Mesendoderm (in vitro differentiated cells): ENCODE results near the gene UBALD1.
"Not testable (repeated sequence)": the region's sequence is repeated elsewhere in the genome, so short reads cannot be mapped to it uniquely, and the experiment has no call there.

ENCODE experiments used
- DNase-seq: peaks from one replicate; pipeline ENCODE4 v3.0.0; 2013
- H2AK5ac ChIP-seq: 2 replicates; pipeline ENCODE4 v1.6.1; 2013; ENCODE audit warnings: low read length, inconsistent platforms
- H2BK120ac ChIP-seq: 2 replicates; pipeline ENCODE4 v1.6.1; 2013; ENCODE audit warnings: low read depth, mild to moderate bottlenecking, low read length, moderate library complexity, mixed read lengths
- H2BK15ac ChIP-seq: replicated peaks from 2 replicates; pipeline ENCODE4 v1.6.1; 2013; ENCODE audit warnings: low read depth, mild to moderate bottlenecking, moderate library complexity
- H2BK5ac ChIP-seq: 2 replicates; pipeline ENCODE4 v1.6.1; 2013; ENCODE audit warnings: low read length, inconsistent platforms
- H3K18ac ChIP-seq: 2 replicates; pipeline ENCODE4 v1.6.1; 2013; ENCODE audit warnings: mild to moderate bottlenecking, low read length, mixed read lengths
- H3K23ac ChIP-seq: one replicate; pipeline ENCODE4 v1.6.1; 2013; ENCODE audit warnings: low read length
- H3K27ac ChIP-seq: 2 replicates; pipeline ENCODE4 v1.5.1; 2013; ENCODE audit warnings: low read depth, mild to moderate bottlenecking, inconsistent platforms, low read length, moderate library complexity
- H3K27me3 ChIP-seq: 2 replicates; pipeline ENCODE4 v1.6.1; 2013; ENCODE audit warnings: low read length, control low read depth, mild to moderate bottlenecking, inconsistent platforms; ENCODE audit not compliant: insufficient read depth, poor library complexity
- H3K36me3 ChIP-seq: 2 replicates; pipeline ENCODE4 v1.6.1; 2013; ENCODE audit warnings: low read length, inconsistent platforms; ENCODE audit not compliant: control insufficient read depth, insufficient read depth
- H3K4ac ChIP-seq: one replicate; pipeline ENCODE4 v1.6.1; 2013; ENCODE audit warnings: low read depth, mild to moderate bottlenecking, low read length, moderate library complexity
- H3K4me1 ChIP-seq: 2 replicates; pipeline ENCODE4 v1.6.1; 2013; ENCODE audit warnings: low read depth, low read length, inconsistent platforms; ENCODE audit not compliant: control insufficient read depth
- H3K4me2 ChIP-seq: 2 replicates; pipeline ENCODE4 v1.6.1; 2013; ENCODE audit warnings: low read length
- H3K4me3 ChIP-seq: 2 replicates; pipeline ENCODE4 v1.5.1; 2013; ENCODE audit warnings: mild to moderate bottlenecking, low read length
- H3K56ac ChIP-seq: one replicate; pipeline ENCODE4 v1.6.1; 2013; ENCODE audit warnings: low read length
- H3K79me1 ChIP-seq: 2 replicates; pipeline ENCODE4 v1.6.1; 2013; ENCODE audit warnings: low read length, inconsistent platforms
- H3K79me2 ChIP-seq: 2 replicates; pipeline ENCODE4 v1.6.1; 2013; ENCODE audit warnings: mild to moderate bottlenecking, low read length; ENCODE audit not compliant: control insufficient read depth, insufficient read depth
- H3K9ac ChIP-seq: 2 replicates; pipeline ENCODE4 v1.6.1; 2013; ENCODE audit warnings: low read length, inconsistent platforms
- H4K5ac ChIP-seq: one replicate; pipeline ENCODE4 v1.6.1; 2013; ENCODE audit warnings: low read length
- H4K8ac ChIP-seq: one replicate; pipeline ENCODE4 v1.6.1; 2013; ENCODE audit warnings: low read depth, mild to moderate bottlenecking, control low read depth, low read length, moderate library complexity
- WGBS: extraction: QIAGEN DNeasy Blood & Tissue Kit; methylation state at CpG from one replicate; pipeline ENCODE4 v1.1.7; 2013; ENCODE audit warnings: low lambda C conversion rate, missing lambda C conversion rate; ENCODE audit not compliant: insufficient coverage; ENCODE audit errors: extremely low coverage; 5-methylcytosine and 5-hydroxymethylcytosine counted together

The UBALD1 gene

DNA sequence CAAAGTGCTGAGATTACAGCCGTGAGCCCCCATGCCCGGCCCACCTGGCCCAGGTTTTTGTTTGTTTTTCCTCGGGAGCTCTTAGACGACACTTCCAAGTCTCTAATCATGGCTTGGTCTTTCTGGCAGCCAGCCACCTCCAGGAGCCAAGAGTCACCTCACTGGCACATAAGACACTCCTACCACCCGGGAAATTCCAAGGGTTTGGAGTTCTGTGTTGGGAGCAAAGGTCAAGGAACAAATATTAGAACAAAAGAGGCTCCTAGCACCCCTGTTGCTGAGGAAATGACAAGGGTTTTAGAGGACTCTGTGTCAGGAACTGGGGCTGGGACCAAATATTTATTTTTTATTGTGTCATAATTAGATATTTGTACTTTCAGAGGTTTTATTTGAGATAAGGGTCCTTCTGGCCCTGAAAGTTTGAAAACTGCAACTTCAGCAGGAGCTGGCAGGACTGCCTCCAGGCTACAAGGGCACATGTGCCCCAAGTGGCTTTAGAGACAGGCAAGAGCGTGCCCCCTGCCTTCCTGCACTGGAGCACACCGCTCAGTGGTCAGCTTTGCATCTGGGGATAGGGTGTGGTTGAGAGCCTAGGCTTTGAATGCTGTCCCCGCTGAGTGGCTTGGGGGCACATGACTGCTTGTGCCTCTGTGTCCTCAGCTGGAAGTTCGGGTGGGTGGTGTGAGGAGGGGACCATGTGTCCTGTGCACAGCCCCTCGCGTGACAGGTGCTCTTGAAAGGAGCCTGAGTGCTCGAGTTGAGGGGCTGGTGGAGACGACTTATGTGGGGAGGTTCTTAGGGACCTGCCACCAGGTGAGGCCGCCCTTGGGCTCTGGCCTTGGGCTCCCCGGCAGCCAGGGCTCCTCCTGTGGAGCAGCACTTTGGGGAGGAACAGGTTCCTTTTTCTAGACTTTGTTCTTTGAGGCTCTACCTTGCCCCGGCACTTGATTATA lies 39.6 kb upstream of the UBALD1 start:
- Histone ChIP-seq H3K4me2 (no peak overlapping the region), H2BK15ac (no peak overlapping the region), H3K56ac (no peak overlapping the region), H3K23ac (no peak overlapping the region), H3K4ac (no peak overlapping the region), H3K4me3 (no peak overlapping the region), H2AK5ac (no peak overlapping the region), H3K27me3 (no peaks in the 10 kb centered on the region), H3K9ac (no peak overlapping the region), H3K79me2 (no peaks in the 10 kb centered on the region), H3K4me1 (no peaks in the 10 kb centered on the region), H4K8ac (no peak overlapping the region), H4K5ac (no peak overlapping the region), H3K27ac (no peak overlapping the region), H3K79me1 (no peaks in the 10 kb centered on the region), H3K18ac (no peak overlapping the region), H2BK120ac (no peak overlapping the region), H2BK5ac (no peak overlapping the region), H3K36me3 (no peaks in the 10 kb centered on the region)
- no peak for DNase-seq
- no CpG with 5 or more reads among the region's 16 CpGs for WGBS

DNA sequence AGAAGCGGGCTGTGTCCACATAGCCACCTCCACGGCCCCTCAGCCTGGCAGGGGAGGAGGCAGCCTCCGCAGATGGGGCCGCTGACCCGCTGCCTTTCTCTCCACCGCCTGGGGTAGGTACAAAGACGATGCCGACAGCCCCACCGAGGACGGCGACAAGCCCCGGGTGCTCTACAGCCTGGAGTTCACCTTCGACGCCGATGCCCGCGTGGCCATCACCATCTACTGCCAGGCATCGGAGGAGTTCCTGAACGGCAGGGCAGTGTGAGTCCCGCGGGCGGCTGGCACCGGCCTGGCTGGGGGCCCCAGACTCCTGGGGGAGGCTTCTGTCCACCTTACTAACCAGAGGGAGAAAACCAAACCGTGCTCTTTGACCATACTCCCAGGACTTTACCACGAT lies 37.9 kb upstream of the UBALD1 start:
- no peak overlapping the region for H2BK120ac ChIP-seq
- H3K4me2 ChIP-seq: no peak overlapping the region
- no peak overlapping the region for H3K27ac ChIP-seq
- peaks cover under 1% of the 10 kb centered on the region for H3K79me1 ChIP-seq
- H3K56ac ChIP-seq: no peak overlapping the region
- no peak overlapping the region for H4K8ac ChIP-seq
- H2BK5ac ChIP-seq: no peak overlapping the region
- no peak overlapping the region for H3K23ac ChIP-seq
- H3K4me3 ChIP-seq: no peak overlapping the region
- DNase-seq: no peak
- H2AK5ac ChIP-seq: no peak overlapping the region
- H3K9ac ChIP-seq: no peak overlapping the region
- no CpG with 5 or more reads among the region's 25 CpGs for WGBS
- no peaks in the 10 kb centered on the region for H3K4me1 ChIP-seq
- no peaks in the 10 kb centered on the region for H3K27me3 ChIP-seq
- no peak overlapping the region for H3K18ac ChIP-seq
- no peak overlapping the region for H2BK15ac ChIP-seq
- H3K4ac ChIP-seq: no peak overlapping the region
- H3K79me2 ChIP-seq: no peaks in the 10 kb centered on the region
- no peaks in the 10 kb centered on the region for H3K36me3 ChIP-seq
- no peak overlapping the region for H4K5ac ChIP-seq

DNA sequence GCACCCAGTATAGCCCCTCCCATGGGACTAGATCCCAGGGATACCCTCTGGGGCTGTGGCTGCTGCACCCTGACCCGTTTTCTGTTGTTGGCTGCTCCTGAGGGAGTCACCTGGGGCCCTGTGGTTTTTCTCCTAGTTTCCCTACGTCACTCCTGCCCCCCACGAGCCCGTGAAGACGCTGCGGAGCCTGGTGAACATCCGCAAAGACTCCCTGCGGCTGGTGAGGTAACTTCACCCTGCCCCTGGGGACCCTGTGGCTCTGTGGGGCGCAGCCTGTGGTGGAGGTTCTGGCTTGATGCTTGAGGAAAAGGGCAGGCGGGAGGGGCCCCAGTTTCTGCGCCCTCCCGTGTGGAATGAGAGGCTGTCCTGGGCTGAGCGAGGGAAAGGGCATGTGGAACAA lies 37.1 kb upstream of the UBALD1 start:
- Histone ChIP-seq H2BK15ac (no peak overlapping the region), H2AK5ac (no peak overlapping the region), H3K79me2 (no peaks in the 10 kb centered on the region), H3K23ac (no peak overlapping the region), H3K4me1 (no peaks in the 10 kb centered on the region), H3K4me3 (no peak overlapping the region), H3K79me1 (peaks cover 2% of the 10 kb centered on the region), H3K4ac (no peak overlapping the region), H4K5ac (no peak overlapping the region), H4K8ac (no peak overlapping the region), H3K27me3 (no peaks in the 10 kb centered on the region), H2BK5ac (no peak overlapping the region), H3K36me3 (no peaks in the 10 kb centered on the region), H3K56ac (no peak overlapping the region), H3K27ac (no peak overlapping the region), H3K9ac (no peak overlapping the region), H3K18ac (no peak overlapping the region), H3K4me2 (no peak overlapping the region), H2BK120ac (no peak overlapping the region)
- DNase-seq: no peak
- WGBS: no CpG with 5 or more reads among the region's 13 CpGs

DNA sequence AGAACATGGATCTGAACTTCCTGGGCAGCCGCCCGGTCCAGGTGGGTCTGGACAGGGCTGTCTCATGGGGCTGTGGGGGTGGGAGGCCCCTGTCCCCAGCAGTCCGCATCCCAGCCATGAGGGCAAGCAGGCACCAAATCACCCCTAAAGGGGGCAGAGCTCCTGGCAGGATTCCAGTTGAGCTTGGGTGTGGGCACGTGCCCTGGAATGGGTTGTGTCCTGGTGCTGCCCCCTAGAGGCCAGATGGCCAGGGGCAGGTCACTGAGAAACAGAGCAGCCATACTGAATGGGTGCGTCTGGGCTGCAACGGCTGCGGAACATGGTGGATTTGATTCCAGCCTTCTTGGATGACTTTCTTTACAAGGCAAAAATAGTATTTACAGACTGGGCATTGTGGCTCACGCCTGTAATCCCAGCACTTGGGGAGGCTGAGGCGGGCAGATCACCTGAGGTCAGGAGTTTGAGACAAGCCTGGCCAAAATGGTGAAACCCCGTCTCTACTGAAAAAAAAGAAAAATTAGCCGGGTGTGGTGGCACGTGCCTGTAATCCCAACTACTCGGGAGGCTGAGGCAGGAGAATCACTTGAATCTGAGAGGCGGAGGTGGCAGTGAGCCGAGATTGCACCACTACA lies 35.9 kb upstream of the UBALD1 start:
- not testable (repeated sequence) for H3K79me2 ChIP-seq, H3K4me2 ChIP-seq, H3K27me3 ChIP-seq, H2BK15ac ChIP-seq, H2BK120ac ChIP-seq, H4K8ac ChIP-seq, H3K4me1 ChIP-seq, H3K4ac ChIP-seq, H2AK5ac ChIP-seq, H2BK5ac ChIP-seq, H3K56ac ChIP-seq, H3K27ac ChIP-seq, H3K9ac ChIP-seq, H3K18ac ChIP-seq, H3K4me3 ChIP-seq, H4K5ac ChIP-seq, H3K36me3 ChIP-seq, H3K79me1 ChIP-seq, H3K23ac ChIP-seq
- DNase-seq: peak; percentile 88
- no CpG with 5 or more reads among the region's 15 CpGs for WGBS

DNA sequence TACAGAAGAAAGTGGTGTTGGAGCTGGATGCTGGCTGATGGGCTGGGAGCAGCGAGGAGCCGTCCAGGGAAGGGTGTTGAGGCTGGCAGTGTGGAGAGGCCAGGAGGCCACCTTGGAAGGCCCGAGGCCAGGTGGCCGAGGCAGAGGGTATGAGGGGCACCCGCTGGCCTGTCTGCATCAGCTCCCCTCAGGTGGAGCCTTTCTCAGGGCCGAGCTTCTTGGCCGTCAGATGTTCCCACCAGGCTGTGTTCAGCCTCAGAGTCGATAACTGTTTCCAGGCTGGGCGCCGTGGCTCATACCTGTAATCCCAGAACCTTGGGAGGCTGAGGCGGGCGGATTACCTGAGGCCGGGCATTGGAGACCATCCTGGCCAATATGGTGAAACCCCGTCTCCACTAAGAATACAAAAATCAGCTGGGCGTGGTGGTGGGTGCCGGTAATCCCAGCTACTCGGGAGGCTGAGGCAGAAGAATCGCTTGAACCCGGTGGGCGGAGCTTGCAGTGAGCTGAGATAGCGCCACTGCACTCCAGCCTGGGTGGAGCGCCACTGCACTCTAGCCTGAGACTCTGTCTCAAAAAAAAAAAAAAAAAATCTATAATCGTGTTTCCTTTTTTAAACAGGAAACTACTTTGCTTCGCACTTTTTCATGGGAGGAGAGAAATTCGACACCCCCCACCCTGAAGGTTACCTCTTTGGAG lies 35.2 kb upstream of the UBALD1 start:
- no peak overlapping the region for H3K56ac ChIP-seq
- no peak overlapping the region for H2BK120ac ChIP-seq
- no peak overlapping the region for H3K4me3 ChIP-seq
- no peak overlapping the region for H4K8ac ChIP-seq
- H3K4me2 ChIP-seq: no peak overlapping the region
- no peak overlapping the region for H4K5ac ChIP-seq
- no peak overlapping the region for H2AK5ac ChIP-seq
- no peak overlapping the region for H2BK15ac ChIP-seq
- no peak overlapping the region for H3K18ac ChIP-seq
- H3K27ac ChIP-seq: no peak overlapping the region
- H3K79me2 ChIP-seq: no peaks in the 10 kb centered on the region
- DNase-seq: no peak
- no peak overlapping the region for H3K4ac ChIP-seq
- peaks cover 5% of the 10 kb centered on the region for H3K79me1 ChIP-seq
- H2BK5ac ChIP-seq: no peak overlapping the region
- WGBS: no CpG with 5 or more reads among the region's 25 CpGs
- H3K9ac ChIP-seq: no peak overlapping the region
- no peaks in the 10 kb centered on the region for H3K4me1 ChIP-seq
- no peaks in the 10 kb centered on the region for H3K27me3 ChIP-seq
- no peak overlapping the region for H3K23ac ChIP-seq
- no peaks in the 10 kb centered on the region for H3K36me3 ChIP-seq
